ENCODE measurements around the gene ERVMER34-1.
A peak's percentile ranks its signal among the peaks of the same experiment; 100 is the strongest.

ERVMER34-1 gene

GRCh38 chr4:52750819-52751486, at the start of gene ERVMER34-1:
Gene ERVMER34-1 (minus strand): TSS chr4:52751425. CDS start chr4:52745520, 5,905 bp downstream.
- DNase-seq: peak in 5 of 51 donors; percentile 1 to 20 (median 10)

GRCh38 chr4:52799813-52800212, 48.6 kb upstream of the ERVMER34-1 start:
- no peak for DNase-seq

GRCh38 chr4:52795533-52795932, 44.3 kb upstream of the ERVMER34-1 start:
- no peak for DNase-seq

- DNase-seq: no peak
These were observed 40.7 kb upstream of the ERVMER34-1 start for GRCh38 chr4:52791936-52792335.

GRCh38 chr4:52789774-52790173, 38.5 kb upstream of the ERVMER34-1 start:
- DNase-seq: no peak

GRCh38 chr4:52788806-52789205, 37.6 kb upstream of the ERVMER34-1 start:
- no peak for DNase-seq

- DNase-seq: no peak
These were observed 31.8 kb upstream of the ERVMER34-1 start for GRCh38 chr4:52783069-52783468.

GRCh38 chr4:52780617-52781354, 29.6 kb upstream of the ERVMER34-1 start:
- no peak for DNase-seq

- peak in 3 of 51 donors; percentile 0 to 19 (median 1) for DNase-seq
These were observed 29.0 kb upstream of the ERVMER34-1 start for GRCh38 chr4:52780206-52780605.

GRCh38 chr4:52760256-52760655, 9.0 kb upstream of the ERVMER34-1 start:
- DNase-seq: no peak

- DNase-seq: no peak
These were observed 4.2 kb upstream of the ERVMER34-1 start for GRCh38 chr4:52755426-52755825.

GRCh38 chr4:52752936-52753335, 1.7 kb upstream of the ERVMER34-1 start:
- DNase-seq: no peak

- DNase-seq: peak in 8 of 51 donors; percentile 2 to 20 (median 8)
These were observed 274 bp upstream of the ERVMER34-1 start for GRCh38 chr4:52751487-52751911.

- DNase-seq: no peak
These were observed 1.0 kb downstream of the ERVMER34-1 start for GRCh38 chr4:52750213-52750612.

GRCh38 chr4:52748432-52748831, 2.8 kb downstream of the ERVMER34-1 start:
- no peak for DNase-seq

GRCh38 chr4:52744588-52744987, 6.6 kb downstream of the ERVMER34-1 start:
- no peak for DNase-seq

- no peak for DNase-seq
These were observed 7.7 kb downstream of the ERVMER34-1 start for GRCh38 chr4:52743444-52744019.

- DNase-seq: no peak
These were observed 21.6 kb downstream of the ERVMER34-1 start for GRCh38 chr4:52729586-52729985.

- no peak for DNase-seq
These were observed 22.5 kb downstream of the ERVMER34-1 start for GRCh38 chr4:52728691-52729240.

GRCh38 chr4:52726826-52727580, 24.2 kb downstream of the ERVMER34-1 start:
- DNase-seq: no peak
